Renal pelvis (tissue), 4 donors: ENCODE data around the gene SPTBN1. TPM values are rescaled to one million over a fixed set of nuclear protein-coding genes. Genes with fewer than 3 reads are reported as not detected.
"Not testable (repeated sequence)": the region's sequence is repeated elsewhere in the genome, so short reads cannot be mapped to it uniquely, and the experiment has no call there.

Experiments used
- DNase-seq: peaks from one replicate; pipeline ENCODE4 v3.0.0-alpha.2; 2013
- polyA plus RNA-seq, 3 donors: library from polyadenylated mRNA; unstranded; fragments of 120-200 nt; gene quantifications; one replicate each; pipeline ENCODE4 v1.2.1, GENCODE V29; 2013; ENCODE audit not compliant: insufficient read length in 3 of 3

The SPTBN1 gene
- polyA plus RNA-seq, 3 donors, result 230 to 261 (median 254) TPM

GRCh38 chr2:54523324-54523959 is 67.3 kb downstream of the SPTBN1 start:
- no peak for DNase-seq

GRCh38 chr2:54524226-54524991 is 68.3 kb downstream of the SPTBN1 start:
- no peak for DNase-seq

DNA sequence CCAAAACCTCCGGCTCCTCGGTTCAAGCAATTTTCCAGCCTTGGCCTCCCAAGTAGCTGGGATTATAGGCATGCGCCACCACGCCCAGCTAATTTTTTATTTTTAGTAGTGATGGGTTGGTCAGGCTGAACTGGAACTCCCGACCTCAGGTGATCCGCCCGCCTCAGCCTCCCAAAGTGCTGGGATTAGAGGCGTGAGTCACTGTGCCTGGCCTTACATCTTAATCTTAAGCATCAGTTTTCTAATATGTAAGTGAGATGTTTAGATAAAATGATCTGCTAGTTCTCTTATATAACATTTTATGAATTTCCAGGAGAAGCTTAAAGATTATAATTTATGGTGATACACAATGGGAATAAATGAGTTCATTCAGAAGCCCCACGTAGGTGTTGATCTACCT is 69.2 kb downstream of the SPTBN1 start:
- no peak for DNase-seq

GRCh38 chr2:54526226-54526879 is 70.2 kb downstream of the SPTBN1 start:
- DNase-seq, result no peak

GRCh38 chr2:54528311-54528955 is 72.3 kb downstream of the SPTBN1 start:
- no peak for DNase-seq

GRCh38 chr2:54529518-54529917 is 73.4 kb downstream of the SPTBN1 start:
- not testable (repeated sequence) for DNase-seq

GRCh38 chr2:54529935-54530334 is 73.8 kb downstream of the SPTBN1 start:
- no peak for DNase-seq

DNA sequence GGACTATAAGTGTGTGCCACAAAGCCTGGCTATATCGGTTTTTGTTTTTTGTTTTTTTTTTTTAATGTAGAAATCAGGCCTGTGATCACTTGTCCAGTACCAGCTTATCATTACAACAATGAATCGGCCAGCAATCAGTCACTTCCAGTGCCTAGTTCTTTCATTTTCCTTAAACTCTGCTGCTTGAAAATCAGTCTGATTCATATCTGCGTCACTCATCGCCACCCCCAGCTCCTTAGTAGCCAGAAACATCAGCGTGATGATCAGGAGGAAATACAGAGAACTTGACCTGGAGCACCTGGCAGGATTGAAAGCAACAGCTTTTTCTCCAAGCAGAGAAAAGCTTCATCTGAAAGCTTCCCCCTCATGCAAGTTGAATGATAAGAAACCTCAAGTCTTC is 75.4 kb downstream of the SPTBN1 start:
- DNase-seq, result no peak

- DNase-seq, result no peak
Measured at GRCh38 chr2:54534221-54534620, 78.1 kb downstream of the SPTBN1 start.

DNA sequence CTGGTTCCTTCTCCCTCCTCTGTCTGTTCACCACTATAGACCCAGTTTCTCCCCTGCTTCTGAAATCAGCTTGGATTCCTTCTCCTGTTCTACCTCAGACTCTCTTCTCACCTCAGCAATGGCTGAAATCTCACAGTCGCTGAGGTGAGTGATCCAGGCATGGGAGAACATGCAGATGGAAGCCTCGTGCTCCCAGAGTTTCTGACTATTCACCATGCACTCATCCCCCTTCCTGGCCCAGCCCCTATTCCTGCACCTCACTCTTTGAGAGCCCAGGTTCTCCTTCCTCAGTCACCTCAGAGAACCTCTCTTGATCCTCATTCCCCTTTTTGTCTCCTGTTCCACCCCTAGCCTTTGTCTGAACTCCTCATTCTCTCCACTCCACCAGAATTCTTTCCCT is 78.5 kb downstream of the SPTBN1 start:
- DNase-seq, result no peak

- DNase-seq, result no peak
Measured at GRCh38 chr2:54535599-54536195, 79.6 kb downstream of the SPTBN1 start.

DNA sequence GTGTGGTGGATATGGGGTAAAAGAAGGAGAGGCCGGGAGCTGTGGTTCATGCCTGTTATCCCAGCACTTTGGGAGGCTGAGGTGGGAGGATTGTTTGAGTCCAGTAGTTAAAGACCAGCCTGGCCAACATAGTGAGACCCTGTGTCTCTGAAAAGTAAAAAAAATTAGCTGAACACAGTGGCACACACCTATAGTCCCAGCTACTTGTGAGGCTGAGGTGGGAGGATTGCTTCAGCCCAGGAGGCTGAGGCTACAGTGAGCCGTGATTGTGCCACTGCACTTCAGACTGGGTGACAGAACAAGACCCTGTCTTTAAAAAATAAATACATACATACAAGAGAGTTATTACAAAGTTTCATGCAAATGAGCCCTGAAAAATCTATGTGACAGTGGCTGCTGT is 80.6 kb downstream of the SPTBN1 start:
- no peak for DNase-seq

DNA sequence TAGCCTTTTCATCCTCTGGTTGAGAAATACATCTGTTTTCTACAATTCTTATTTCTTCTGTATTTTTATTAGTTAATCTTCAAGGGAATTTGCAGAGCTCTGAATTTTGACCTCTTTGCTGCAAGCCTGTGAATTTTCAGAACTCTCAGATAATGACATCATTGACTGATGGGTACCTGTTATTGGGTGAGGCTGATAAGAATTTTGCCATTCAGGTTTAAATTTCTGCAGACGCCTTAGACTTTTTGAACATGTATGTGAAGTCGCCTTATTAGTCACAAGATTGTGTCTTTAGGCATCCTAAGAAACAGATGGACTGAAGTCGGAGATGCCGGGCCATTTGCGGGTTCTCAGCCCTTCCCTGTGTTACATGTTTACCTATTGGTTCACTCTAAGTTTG is 82.4 kb downstream of the SPTBN1 start:
- no peak for DNase-seq

DNA sequence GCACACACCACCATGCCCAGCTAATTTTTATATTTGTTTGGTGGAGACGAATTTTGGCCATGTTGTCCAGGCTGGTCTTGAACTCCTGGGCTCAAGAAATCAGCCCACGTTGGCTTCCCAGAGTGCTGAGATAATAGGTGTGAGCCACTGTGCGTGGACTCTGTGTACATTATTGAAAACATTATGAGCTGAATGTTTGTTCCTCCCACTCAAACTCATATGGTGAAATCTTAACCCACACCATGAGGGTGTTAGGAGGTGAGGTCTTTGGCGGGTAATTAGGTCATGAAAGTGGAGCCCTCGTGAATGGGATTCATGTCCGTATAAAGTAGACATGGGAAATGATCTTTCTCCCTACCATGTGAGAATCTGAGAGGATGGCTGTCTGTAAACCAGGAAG is 83.6 kb downstream of the SPTBN1 start:
- DNase-seq, result no peak

DNA sequence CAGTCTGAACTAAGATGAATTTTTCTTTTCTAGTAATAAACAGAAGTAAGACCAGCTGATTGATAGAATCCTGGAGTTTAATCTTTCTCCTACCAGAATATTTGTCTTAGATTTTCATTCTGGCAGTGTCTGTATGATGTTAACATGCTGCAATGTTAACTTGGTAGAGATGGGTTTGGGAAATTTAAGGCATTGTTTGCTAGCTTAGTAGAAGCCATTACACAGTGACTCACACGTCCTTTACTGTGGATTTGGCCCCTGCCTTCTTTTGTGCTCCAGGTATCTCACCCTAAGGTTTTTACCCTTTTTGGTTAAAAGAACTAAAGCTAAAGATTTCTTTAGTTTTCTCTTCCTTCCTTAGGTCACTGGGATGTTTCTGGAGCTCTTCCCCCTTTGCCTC is 84.1 kb downstream of the SPTBN1 start:
- no peak for DNase-seq

GRCh38 chr2:54541995-54542394 is 85.9 kb downstream of the SPTBN1 start:
- DNase-seq, result no peak

GRCh38 chr2:54543733-54544396 is 87.7 kb downstream of the SPTBN1 start:
- no peak for DNase-seq

DNA sequence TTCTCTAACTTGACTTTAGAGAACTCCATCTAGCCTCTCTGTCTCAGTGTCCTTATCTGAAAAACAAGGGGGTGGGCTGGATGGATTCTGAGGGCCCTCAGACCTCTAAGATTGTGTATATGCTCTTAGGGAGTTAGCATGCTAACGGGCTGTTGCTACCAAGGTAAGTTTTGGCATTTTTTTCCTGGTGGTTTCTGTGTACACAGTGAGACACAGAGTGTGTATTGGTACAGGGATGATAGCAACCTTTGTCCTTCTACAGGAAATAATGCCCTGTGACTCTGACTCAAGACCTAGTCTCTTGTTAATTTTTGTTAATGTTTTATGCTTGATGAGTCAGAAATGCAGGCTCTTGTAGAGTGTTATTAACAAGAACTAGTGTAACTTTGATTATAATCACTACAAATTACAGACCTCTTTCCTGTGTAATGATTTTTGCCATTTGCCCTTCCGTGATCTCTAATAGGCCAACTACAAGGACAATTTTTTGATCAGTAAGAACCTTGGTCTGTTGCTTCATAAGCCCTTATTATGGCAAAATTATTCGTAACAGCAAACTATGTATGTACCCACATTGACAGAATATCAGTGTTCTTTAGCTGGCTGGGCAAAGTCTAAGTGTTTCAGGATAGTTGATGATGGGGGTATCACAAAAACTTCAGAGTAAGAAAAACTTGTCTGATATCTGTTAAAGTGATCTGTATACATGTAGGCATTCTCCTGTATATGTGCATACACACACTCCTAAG is 89.7 kb downstream of the SPTBN1 start:
- DNase-seq, result no peak

- DNase-seq, result no peak
Measured at GRCh38 chr2:54546518-54546917, 90.4 kb downstream of the SPTBN1 start.

GRCh38 chr2:54546923-54547720 is 91.0 kb downstream of the SPTBN1 start:
- no peak for DNase-seq
